Smooth muscle cell (in vitro differentiated cells): ENCODE measurements around the gene POLR2C. TPM values are rescaled to one million over a fixed set of nuclear protein-coding genes. Genes with fewer than 3 reads are reported as not detected.
"Not testable (repeated sequence)": the region's sequence is repeated elsewhere in the genome, so short reads cannot be mapped to it uniquely, and the experiment has no call there.

Experiments used
- DNase-seq: peaks from one replicate; lab custom pipeline; 2025; ENCODE audit not compliant: unreplicated experiment; lab: John Stamatoyannopoulos, UW
- H2AFZ ChIP-seq: fragments of 200-600 bp; sonication (generic); 2 replicates; pipeline ENCODE4 v1.6.0; 2016; ENCODE audit warnings: antibody characterized with exemption, low read depth, mild to moderate bottlenecking
- H3F3A ChIP-seq: fragments of 200-600 bp; sonication (generic); 2 replicates; pipeline ENCODE4 v1.6.0; 2017; ENCODE audit warnings: antibody characterized with exemption, low read depth
- H3K27ac ChIP-seq: fragments of 200-600 bp; sonication (generic); 2 replicates; pipeline ENCODE4 v1.5.1; 2016; ENCODE audit warnings: low read depth, mild to moderate bottlenecking
- H3K27me3 ChIP-seq: fragments of 200-600 bp; sonication (generic); 2 replicates; pipeline ENCODE4 v1.6.1; 2016; ENCODE audit warnings: low read depth, mild to moderate bottlenecking
- H3K36me3 ChIP-seq: fragments of 200-600 bp; sonication (generic); 2 replicates; pipeline ENCODE4 v1.5.1; 2016; ENCODE audit warnings: low read depth
- H3K4me1 ChIP-seq: fragments of 200-600 bp; sonication (generic); 2 replicates; pipeline ENCODE4 v1.5.1; 2016; ENCODE audit warnings: low read depth
- H3K4me2 ChIP-seq: fragments of 200-600 bp; sonication (generic); 2 replicates; pipeline ENCODE4 v1.6.0; 2016; ENCODE audit warnings: mild to moderate bottlenecking
- H3K4me3 ChIP-seq: fragments of 200-600 bp; sonication (generic); 2 replicates; pipeline ENCODE4 v1.5.1; 2016; ENCODE audit warnings: mild to moderate bottlenecking
- H3K79me2 ChIP-seq: fragments of 200-600 bp; sonication (generic); 2 replicates; pipeline ENCODE4 v1.6.0; 2016; ENCODE audit warnings: low read depth, mild to moderate bottlenecking
- H3K9ac ChIP-seq: fragments of 200-600 bp; sonication (generic); 2 replicates; pipeline ENCODE4 v1.6.0; 2016; ENCODE audit warnings: low read depth
- H3K9me3 ChIP-seq: fragments of 200-600 bp; sonication (generic); replicated peaks from 2 replicates; pipeline ENCODE4 v1.5.1; 2016; ENCODE audit warnings: low read depth
- H4K20me1 ChIP-seq: fragments of 200-600 bp; sonication (generic); 2 replicates; pipeline ENCODE4 v1.6.0; 2016; ENCODE audit warnings: low read depth
- WGBS: methylation state at CpG from one replicate; pipeline ENCODE4 v1.1.7; 2016; ENCODE audit warnings: low lambda C conversion rate; 5-methylcytosine and 5-hydroxymethylcytosine counted together
- polyA plus RNA-seq: library from polyadenylated mRNA; unstranded; fragments of >200 nt; fragmentation: Nextera tagmentation; extraction: Ambion mirVana; gene quantifications from 2 replicates; pipeline ENCODE4 v1.2.1, GENCODE V29; 2016
- total RNA-seq: library from RNA; depleted of rRNA; stranded (reverse); fragments of >200 nt; gene quantifications from 2 replicates; pipeline ENCODE4 v1.2.3, GENCODE V29; 2014
- TF ChIP-seq, protein P1 (sequence below): fragments of 200-600 bp; sonication (generic); IDR thresholded peaks from 2 replicates; pipeline ENCODE4 v1.5.1; 2017; ENCODE audit warnings: borderline replicate concordance, mild to moderate bottlenecking, antibody characterized with exemption; ENCODE audit not compliant: insufficient read depth, poor library complexity, severe bottlenecking

POLR2C gene
- total and polyA plus RNA-seq, 2 experiments from 2014 or later, result 67.3 to 90.0 TPM

DNA sequence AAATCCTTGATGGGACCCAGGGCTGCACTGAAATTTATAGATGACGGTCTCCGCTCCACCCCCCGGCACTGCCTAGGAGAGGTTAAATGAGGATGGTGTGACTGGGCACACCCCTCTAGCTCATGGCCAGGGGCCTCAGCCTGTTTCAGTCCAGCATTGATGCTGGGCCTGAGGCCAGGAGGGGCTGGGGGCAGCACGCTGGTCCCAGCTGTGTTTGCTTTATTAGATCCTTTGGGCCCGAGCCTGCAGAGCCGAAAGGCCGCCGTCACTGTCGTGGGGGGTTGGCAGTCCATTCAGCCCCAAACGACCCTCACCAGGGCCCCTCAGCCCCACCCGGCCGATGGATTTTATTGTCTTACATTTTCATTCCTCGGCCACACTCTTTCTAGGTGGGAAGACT lies 34.6 kb downstream of the POLR2C start:
- H3K79me2 ChIP-seq, result no peaks in the 10 kb centered on the region
- H3K27me3 ChIP-seq, result no peaks in the 10 kb centered on the region
- H3K9me3 ChIP-seq, result no peaks in the 10 kb centered on the region
- no peak overlapping the region for H3K9ac ChIP-seq
- no peaks in the 10 kb centered on the region for H4K20me1 ChIP-seq
- TF ChIP-seq, protein P1, sequence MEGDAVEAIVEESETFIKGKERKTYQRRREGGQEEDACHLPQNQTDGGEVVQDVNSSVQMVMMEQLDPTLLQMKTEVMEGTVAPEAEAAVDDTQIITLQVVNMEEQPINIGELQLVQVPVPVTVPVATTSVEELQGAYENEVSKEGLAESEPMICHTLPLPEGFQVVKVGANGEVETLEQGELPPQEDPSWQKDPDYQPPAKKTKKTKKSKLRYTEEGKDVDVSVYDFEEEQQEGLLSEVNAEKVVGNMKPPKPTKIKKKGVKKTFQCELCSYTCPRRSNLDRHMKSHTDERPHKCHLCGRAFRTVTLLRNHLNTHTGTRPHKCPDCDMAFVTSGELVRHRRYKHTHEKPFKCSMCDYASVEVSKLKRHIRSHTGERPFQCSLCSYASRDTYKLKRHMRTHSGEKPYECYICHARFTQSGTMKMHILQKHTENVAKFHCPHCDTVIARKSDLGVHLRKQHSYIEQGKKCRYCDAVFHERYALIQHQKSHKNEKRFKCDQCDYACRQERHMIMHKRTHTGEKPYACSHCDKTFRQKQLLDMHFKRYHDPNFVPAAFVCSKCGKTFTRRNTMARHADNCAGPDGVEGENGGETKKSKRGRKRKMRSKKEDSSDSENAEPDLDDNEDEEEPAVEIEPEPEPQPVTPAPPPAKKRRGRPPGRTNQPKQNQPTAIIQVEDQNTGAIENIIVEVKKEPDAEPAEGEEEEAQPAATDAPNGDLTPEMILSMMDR, result no peak
- 85% methylated on average over 13 of the region's 13 CpGs for WGBS
- H2AFZ ChIP-seq, result no peak overlapping the region
- H3K4me1 ChIP-seq, result no peaks in the 10 kb centered on the region
- H3F3A ChIP-seq, result no peaks in the 10 kb centered on the region
- H3K27ac ChIP-seq, result no peak overlapping the region
- no peak overlapping the region for H3K4me3 ChIP-seq
- H3K4me2 ChIP-seq, result no peak overlapping the region
- H3K36me3 ChIP-seq, result no peaks in the 10 kb centered on the region
- no peak for DNase-seq

DNA sequence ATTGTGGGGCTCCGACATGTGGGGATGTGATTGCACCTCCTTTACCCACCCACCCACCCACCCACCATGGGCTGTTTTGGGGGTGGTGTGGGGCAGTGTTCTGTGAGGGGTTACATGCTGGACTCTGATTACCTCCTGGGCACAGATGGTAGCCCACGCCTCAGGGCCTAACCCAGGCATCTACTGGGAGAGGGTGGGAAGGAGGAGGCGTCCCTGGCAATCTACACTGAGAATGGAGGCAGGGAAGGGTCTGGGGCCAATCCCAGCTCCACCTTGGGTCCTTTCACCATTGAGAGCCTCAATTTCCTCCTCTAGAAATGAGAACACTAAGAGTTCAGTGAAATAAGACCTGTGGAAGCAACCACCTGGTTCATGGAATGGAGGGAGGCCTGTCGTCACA lies 35.6 kb downstream of the POLR2C start:
- no peaks in the 10 kb centered on the region for H3K27me3 ChIP-seq
- H3K27ac ChIP-seq, result no peak overlapping the region
- H3K4me3 ChIP-seq, result no peak overlapping the region

DNA sequence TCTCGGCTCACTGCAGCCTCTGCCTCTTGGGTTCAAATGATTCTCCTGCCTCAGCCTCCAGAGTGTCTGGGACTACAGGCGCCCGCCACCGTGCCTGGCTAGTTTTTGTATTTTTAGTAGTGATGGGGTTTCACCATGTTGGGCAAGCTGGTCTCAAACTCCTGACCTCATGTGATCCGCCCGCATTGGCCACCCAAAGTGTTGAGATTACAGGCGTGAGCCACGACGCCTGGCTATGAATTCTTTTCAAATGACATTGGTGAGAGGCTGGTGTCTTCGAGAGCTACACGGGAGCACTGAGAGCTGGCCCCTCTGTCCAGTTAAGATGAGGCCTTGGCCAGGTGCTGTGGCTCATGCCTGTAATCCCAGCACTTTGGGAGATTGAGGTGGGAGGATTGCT lies 37.5 kb downstream of the POLR2C start:
- not testable (repeated sequence) for H2AFZ ChIP-seq, H3K9me3 ChIP-seq, H3K27ac ChIP-seq, DNase-seq, H3K4me1 ChIP-seq, H3K4me3 ChIP-seq, H3K4me2 ChIP-seq, H3K9ac ChIP-seq, H3F3A ChIP-seq, H4K20me1 ChIP-seq, H3K79me2 ChIP-seq, H3K27me3 ChIP-seq, H3K36me3 ChIP-seq
- WGBS, result 57% methylated on average over 11 of the region's 11 CpGs

More for the DNA sequence above, 35.6 kb downstream of the POLR2C start:
- 95% methylated on average over 4 of the region's 4 CpGs for WGBS
- H3K4me1 ChIP-seq, result no peaks in the 10 kb centered on the region
- H3K79me2 ChIP-seq, result no peaks in the 10 kb centered on the region
- TF ChIP-seq, protein P1, result no peak
- DNase-seq, result no peak
- no peaks in the 10 kb centered on the region for H3K36me3 ChIP-seq
- no peak overlapping the region for H3K9ac ChIP-seq
- no peaks in the 10 kb centered on the region for H3K9me3 ChIP-seq
- no peaks in the 10 kb centered on the region for H3F3A ChIP-seq
- H3K4me2 ChIP-seq, result no peak overlapping the region
- H4K20me1 ChIP-seq, result no peaks in the 10 kb centered on the region
- no peak overlapping the region for H2AFZ ChIP-seq

DNA sequence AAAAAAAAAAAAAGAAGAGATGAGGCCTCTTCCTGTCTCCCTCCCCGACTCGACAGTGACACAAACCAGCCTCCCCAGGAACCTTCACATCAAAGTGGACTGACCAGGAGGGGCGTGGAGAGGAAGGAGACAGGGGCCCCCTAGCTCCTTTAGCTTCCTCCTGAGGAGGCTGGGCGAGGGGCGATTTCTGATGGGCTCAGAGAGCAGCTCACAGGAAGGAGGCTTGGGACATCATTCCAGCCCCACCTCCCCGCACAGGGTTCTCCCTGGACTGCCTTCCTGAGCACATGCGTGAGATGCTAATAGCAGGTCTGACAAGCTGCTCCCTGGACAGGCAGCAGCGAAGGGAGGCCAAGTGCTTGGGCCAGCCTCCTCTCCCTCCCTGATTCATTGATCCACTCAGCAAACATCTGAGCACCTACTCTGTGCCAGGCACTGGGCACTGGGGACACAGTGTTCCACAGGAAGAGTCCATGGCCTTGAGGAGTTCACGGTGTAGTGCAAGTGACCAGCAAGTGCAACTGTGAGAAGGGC lies 38.2 kb downstream of the POLR2C start:
- no peaks in the 10 kb centered on the region for H3K36me3 ChIP-seq
- no peak for DNase-seq
- no peaks in the 10 kb centered on the region for H3K4me1 ChIP-seq
- WGBS, result 16% methylated on average over 9 of the region's 9 CpGs
- no peaks in the 10 kb centered on the region for H3F3A ChIP-seq
- H3K9ac ChIP-seq, result no peak overlapping the region
- no peak overlapping the region for H3K4me2 ChIP-seq
- H3K27ac ChIP-seq, result no peak overlapping the region
- H4K20me1 ChIP-seq, result no peaks in the 10 kb centered on the region
- no peaks in the 10 kb centered on the region for H3K9me3 ChIP-seq
- H2AFZ ChIP-seq, result peak overlapping the region; percentile 66
- TF ChIP-seq, protein P1, result no peak
- no peak overlapping the region for H3K4me3 ChIP-seq
- H3K79me2 ChIP-seq, result no peaks in the 10 kb centered on the region
- H3K27me3 ChIP-seq, result no peaks in the 10 kb centered on the region
